SKM-1 (cell line): ENCODE results near the gene FUT7.
A peak's percentile ranks its signal among the peaks of the same experiment; 100 is the strongest.
"Not testable (repeated sequence)": the region's sequence is repeated elsewhere in the genome, so short reads cannot be mapped to it uniquely, and the experiment has no call there.

Experiments
- DNase-seq: peaks from one replicate; lab custom pipeline; 2025; ENCODE audit not compliant: unreplicated experiment; lab: John Stamatoyannopoulos, UW

FUT7 gene

GRCh38 chr9:137034039-137034708 is 2.3 kb upstream of the FUT7 start:
- no peak for DNase-seq

GRCh38 chr9:137033481-137033880 is 1.6 kb upstream of the FUT7 start:
- DNase-seq: not testable (repeated sequence)

- peak; percentile 75 for DNase-seq
Observed at GRCh38 chr9:137032858-137033257, 970 bp upstream of the FUT7 start.

GRCh38 chr9:137030538-137031527 is 1.1 kb downstream of the FUT7 start:
- peak; percentile 76 for DNase-seq

- DNase-seq: no peak
Observed at GRCh38 chr9:137030006-137030405, 1.9 kb downstream of the FUT7 start.

- peak; percentile 60 for DNase-seq
Observed at GRCh38 chr9:137029058-137029936, 2.6 kb downstream of the FUT7 start.

GRCh38 chr9:137028263-137029057 is 3.4 kb downstream of the FUT7 start:
- peak; percentile 34 for DNase-seq

- peak; percentile 6 for DNase-seq
Observed at GRCh38 chr9:137027369-137028262, 4.3 kb downstream of the FUT7 start, which contains the start of gene ABCA2. Gene ABCA2, minus strand, starts transcription at chr9:137028237. Its CDS starts 97 bp downstream, at chr9:137028140.

GRCh38 chr9:137026828-137027227 is 5.1 kb downstream of the FUT7 start:
- no peak for DNase-seq

- DNase-seq: no peak
Observed at GRCh38 chr9:137026384-137026783, 5.5 kb downstream of the FUT7 start.

GRCh38 chr9:137025517-137025966 is 6.3 kb downstream of the FUT7 start:
- no peak for DNase-seq

- no peak for DNase-seq
Observed at GRCh38 chr9:137023583-137023991, 8.3 kb downstream of the FUT7 start.

- DNase-seq: no peak
Observed at GRCh38 chr9:137023157-137023556, 8.7 kb downstream of the FUT7 start.

GRCh38 chr9:137022662-137023008 is 9.3 kb downstream of the FUT7 start:
- DNase-seq: no peak

- peak; percentile 86 for DNase-seq
Observed at GRCh38 chr9:137021979-137022661, 9.8 kb downstream of the FUT7 start.

- no peak for DNase-seq
Observed at GRCh38 chr9:137021568-137021978, 10.3 kb downstream of the FUT7 start.

- no peak for DNase-seq
Observed at GRCh38 chr9:137020771-137021567, 10.9 kb downstream of the FUT7 start.
